Measurements from ENCODE around the gene FOXR1.
A peak's percentile ranks its signal among the peaks of the same experiment; 100 is the strongest.
"Not testable (repeated sequence)": the region's sequence is repeated elsewhere in the genome, so short reads cannot be mapped to it uniquely, and the experiment has no call there.

FOXR1 gene

GRCh38 chr11:118998388-118998717 lies 26.8 kb downstream of the FOXR1 start:
- DNase-seq = no peak

- DNase-seq = no peak
Observed at GRCh38 chr11:118998822-118999221, 27.3 kb downstream of the FOXR1 start.

- DNase-seq = no peak
Observed at GRCh38 chr11:119000906-119001305, 29.3 kb downstream of the FOXR1 start.

- no peak for DNase-seq
Observed at GRCh38 chr11:119006656-119007055, 35.1 kb downstream of the FOXR1 start.

GRCh38 chr11:119011476-119012053 lies 40.0 kb downstream of the FOXR1 start:
- no peak for DNase-seq

GRCh38 chr11:119012629-119013170 lies 41.1 kb downstream of the FOXR1 start:
- no peak for DNase-seq

- no peak for DNase-seq
Observed at GRCh38 chr11:119014209-119014924, 42.8 kb downstream of the FOXR1 start.

GRCh38 chr11:119015054-119015611 lies 43.6 kb downstream of the FOXR1 start:
- DNase-seq = no peak

- no peak for DNase-seq
Observed at GRCh38 chr11:119016216-119017009, 44.9 kb downstream of the FOXR1 start.

GRCh38 chr11:119017377-119017776 lies 45.8 kb downstream of the FOXR1 start:
- DNase-seq = not testable (repeated sequence)

- peak; percentile 98 for DNase-seq
Observed at GRCh38 chr11:119018074-119018938, 46.7 kb downstream of the FOXR1 start, which contains the start of the genes RPS25 and TRAPPC4. Gene RPS25, minus strand, starts transcription at chr11:119018343. Its CDS starts 59 bp downstream, at chr11:119018284. Gene TRAPPC4, plus strand, starts transcription at chr11:119018766. Its CDS starts 30 bp downstream, at chr11:119018796.

GRCh38 chr11:119019996-119020395 lies 48.4 kb downstream of the FOXR1 start:
- DNase-seq = no peak

- no peak for DNase-seq
Observed at GRCh38 chr11:119021631-119022030, 50.1 kb downstream of the FOXR1 start.

- DNase-seq = no peak
Observed at GRCh38 chr11:119023741-119024140, 52.2 kb downstream of the FOXR1 start.

GRCh38 chr11:119024430-119025098 lies 53.0 kb downstream of the FOXR1 start:
- DNase-seq = no peak

GRCh38 chr11:119025099-119025473 lies 53.5 kb downstream of the FOXR1 start:
- DNase-seq = no peak

- DNase-seq = no peak
Observed at GRCh38 chr11:119025541-119025940, 54.0 kb downstream of the FOXR1 start.

- DNase-seq = no peak
Observed at GRCh38 chr11:119025978-119026766, 54.6 kb downstream of the FOXR1 start.

GRCh38 chr11:119026970-119027369 lies 55.4 kb downstream of the FOXR1 start:
- DNase-seq = no peak

- no peak for DNase-seq
Observed at GRCh38 chr11:119027561-119028345, 56.2 kb downstream of the FOXR1 start.

Data from activated effector memory CD4-positive, alpha-beta T cell treated with anti-CD3 and anti-CD28 coated beads, Interleukin-2, amount 50 U/mL, for 16 hours (primary cell).